ENCODE measurements around the gene GRAMD4. TPM values are rescaled to one million over a fixed set of nuclear protein-coding genes. Genes with fewer than 3 reads are reported as not detected.

Gene GRAMD4
- total and polyA plus RNA-seq, 10 of the 15 experiments (the other 5 are each of a cell fraction or from before 2014, with no cell fraction given), result 0.21 to 45.5 (median 10.6) TPM

GRCh38 chr22:46703996-46704370 is 83.8 kb downstream of the GRAMD4 start (continued):
- TF ChIP-seq, protein P1, sequence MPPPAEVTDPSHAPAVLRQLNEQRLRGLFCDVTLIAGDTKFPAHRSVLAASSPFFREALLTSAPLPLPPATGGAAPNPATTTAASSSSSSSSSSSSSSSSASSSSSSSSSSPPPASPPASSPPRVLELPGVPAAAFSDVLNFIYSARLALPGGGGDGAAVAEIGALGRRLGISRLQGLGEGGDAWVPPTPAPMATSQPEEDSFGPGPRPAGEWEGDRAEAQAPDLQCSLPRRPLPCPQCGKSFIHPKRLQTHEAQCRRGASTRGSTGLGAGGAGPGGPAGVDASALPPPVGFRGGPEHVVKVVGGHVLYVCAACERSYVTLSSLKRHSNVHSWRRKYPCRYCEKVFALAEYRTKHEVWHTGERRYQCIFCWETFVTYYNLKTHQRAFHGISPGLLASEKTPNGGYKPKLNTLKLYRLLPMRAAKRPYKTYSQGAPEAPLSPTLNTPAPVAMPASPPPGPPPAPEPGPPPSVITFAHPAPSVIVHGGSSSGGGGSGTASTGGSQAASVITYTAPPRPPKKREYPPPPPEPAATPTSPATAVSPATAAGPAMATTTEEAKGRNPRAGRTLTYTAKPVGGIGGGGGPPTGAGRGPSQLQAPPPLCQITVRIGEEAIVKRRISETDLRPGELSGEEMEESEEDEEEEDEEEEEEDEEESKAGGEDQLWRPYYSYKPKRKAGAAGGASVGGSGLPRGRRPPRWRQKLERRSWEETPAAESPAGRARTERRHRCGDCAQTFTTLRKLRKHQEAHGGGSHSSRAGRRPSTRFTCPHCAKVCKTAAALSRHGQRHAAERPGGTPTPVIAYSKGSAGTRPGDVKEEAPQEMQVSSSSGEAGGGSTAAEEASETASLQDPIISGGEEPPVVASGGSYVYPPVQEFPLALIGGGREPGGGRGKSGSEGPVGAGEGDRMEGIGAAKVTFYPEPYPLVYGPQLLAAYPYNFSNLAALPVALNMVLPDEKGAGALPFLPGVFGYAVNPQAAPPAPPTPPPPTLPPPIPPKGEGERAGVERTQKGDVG (CRISPR knock-in tag; IDR thresholded peaks at IDR 0.05), result no peak
- TF ChIP-seq ETV6 (conservative IDR thresholded peaks at IDR 0.05 in 1 of 2, IDR thresholded peaks at IDR 0.05 in 1 of 2; ENCODE audit: borderline replicate concordance in 1 of 2, low read depth in 1 of 2), result no peak

DNA sequence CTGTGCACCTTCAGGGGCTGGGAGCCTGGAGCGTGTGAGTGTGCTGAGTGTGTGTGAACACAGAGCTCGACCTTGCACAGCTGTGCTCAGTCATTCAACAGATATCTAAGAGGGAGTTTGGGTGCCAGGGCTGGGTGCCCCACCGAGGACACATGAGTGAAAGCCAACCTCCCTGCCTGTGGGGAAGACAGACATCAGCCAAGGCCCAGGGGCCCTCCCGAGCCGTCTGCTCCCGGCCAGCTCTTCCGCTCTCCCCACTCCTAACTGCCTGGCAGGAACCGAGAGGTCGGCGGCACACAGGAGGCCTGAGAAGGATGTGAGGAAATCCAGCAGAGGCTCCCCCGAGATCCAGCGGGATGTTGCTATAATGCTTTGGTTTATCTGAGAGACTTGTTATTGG is 85.9 kb downstream of the GRAMD4 start:
- ChIA-PET CTCF (interaction anchor here (0.6 to 0.7 kb wide), 3 partner anchors 8 to 95 kb away, joined by 3 read pairs; no protein-coding TSS in a partner anchor), SMC1A (ENCODE audit: uncharacterized antibody, unreplicated experiment) (no interaction called here), RAD21 (ENCODE audit: unreplicated experiment) (no interaction called here), POLR2A (no interaction called here)
- no peaks in the 10 kb centered on the region for H3K27me3 ChIP-seq (replicated peaks in 1 of 2; ENCODE audit: control insufficient read depth in 2 of 2, insufficient read depth in 2 of 2, low read length in 1 of 2)
- in situ Hi-C loops (cut with MboI), result no loop called here
- no peaks in the 10 kb centered on the region for H4K20me1 ChIP-seq (ENCODE audit: control insufficient read depth, insufficient read depth)
- H3K4me1 ChIP-seq (ENCODE audit: control insufficient read depth, insufficient read depth, low read length), result no peaks in the 10 kb centered on the region
- no peak overlapping the region for H3K4me2 ChIP-seq (ENCODE audit: control insufficient read depth, insufficient read depth)
- no peak overlapping the region for H3K27ac ChIP-seq (ENCODE audit: control insufficient read depth, insufficient read depth)
- FAIRE-seq (no peak), ATAC-seq (no peak), DNase-seq (ENCODE audit: low read depth, low spot score) (no peak)
- no peak overlapping the region for H3K9ac ChIP-seq (ENCODE audit: control insufficient read depth, insufficient read depth, low read length)
- H3K9me3 ChIP-seq (replicated peaks; ENCODE audit: control insufficient read depth, insufficient read depth, low read length), result no peaks in the 10 kb centered on the region
- intact Hi-C loops (cut with micrococcal nuclease; ENCODE audit: unreplicated experiment), result no loop called here
- peaks cover 13 to 34% of the 10 kb centered on the region in 2 experiments for H3K36me3 ChIP-seq (ENCODE audit: control insufficient read depth in 2 of 2, insufficient read depth in 2 of 2, low read length in 1 of 2)
- no peaks in the 10 kb centered on the region for H3K79me2 ChIP-seq (ENCODE audit: control insufficient read depth, insufficient read depth, low read length)
- no peak overlapping the region for H3K4me3 ChIP-seq
- BruUV-seq (replicated peaks), result no TSS peak
- 95% methylated on average over 12 of the region's 12 CpGs for WGBS (ENCODE audit: insufficient coverage, insufficient replicate concordance, low lambda C conversion rate, missing lambda C conversion rate)
- H2AFZ ChIP-seq (ENCODE audit: control insufficient read depth, low read depth, low read length), result no peak overlapping the region
- TF ChIP-seq RAD51 (IDR thresholded peaks at IDR 0.05) (no peak), ZBTB40 (IDR thresholded peaks at IDR 0.05; ENCODE audit: borderline replicate concordance) (no peak), KLF5 (IDR thresholded peaks at IDR 0.05; ENCODE audit: partially characterized antibody) (no peak), MYB (IDR thresholded peaks at IDR 0.05; ENCODE audit: borderline replicate concordance, low read depth, low read length) (no peak), MTA3 (IDR thresholded peaks at IDR 0.05; ENCODE audit: borderline replicate concordance, low read length) (no peak), IRF4 (IDR thresholded peaks at IDR 0.05; ENCODE audit: low read depth, low read length) (no peak), CREM (IDR thresholded peaks at IDR 0.05; ENCODE audit: low read depth) (no peak), CEBPZ (IDR thresholded peaks at IDR 0.05; ENCODE audit: low read depth, low read length) (no peak)
- TF ChIP-seq, protein P2, sequence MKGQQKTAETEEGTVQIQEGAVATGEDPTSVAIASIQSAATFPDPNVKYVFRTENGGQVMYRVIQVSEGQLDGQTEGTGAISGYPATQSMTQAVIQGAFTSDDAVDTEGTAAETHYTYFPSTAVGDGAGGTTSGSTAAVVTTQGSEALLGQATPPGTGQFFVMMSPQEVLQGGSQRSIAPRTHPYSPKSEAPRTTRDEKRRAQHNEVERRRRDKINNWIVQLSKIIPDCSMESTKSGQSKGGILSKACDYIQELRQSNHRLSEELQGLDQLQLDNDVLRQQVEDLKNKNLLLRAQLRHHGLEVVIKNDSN (IDR thresholded peaks at IDR 0.05; ENCODE audit: borderline replicate concordance, extremely low read length, insufficient read depth, low read depth, low read length), result no peak
